HEK293T (cell line): ENCODE results near the gene ICOS.

Experiments
- ARNT ChIP-seq: fragments of 450-650 bp; IDR thresholded peaks from 2 replicates; pipeline ENCODE4 v1.6.1; 2017; ENCODE audit warnings: mild to moderate bottlenecking
- CTBP1 ChIP-seq: fragments of 450-650 bp; IDR thresholded peaks from 2 replicates; pipeline ENCODE4 v1.6.1; 2016; ENCODE audit warnings: borderline replicate concordance
- FOXA1 ChIP-seq: fragments of 450-650 bp; IDR thresholded peaks from 2 replicates; pipeline ENCODE4 v1.6.1; 2016; ENCODE audit warnings: mild to moderate bottlenecking
- FOXK2 ChIP-seq: fragments of 450-650 bp; IDR thresholded peaks from 2 replicates; pipeline ENCODE4 v1.6.1; 2016; ENCODE audit warnings: mild to moderate bottlenecking
- FOXM1 ChIP-seq: fragments of 450-650 bp; IDR thresholded peaks from 2 replicates; pipeline ENCODE4 v1.6.1; 2017; ENCODE audit warnings: mild to moderate bottlenecking, borderline replicate concordance
- LEF1 ChIP-seq: fragments of 450-650 bp; IDR thresholded peaks from 2 replicates; pipeline ENCODE4 v1.6.1; 2017; ENCODE audit warnings: mild to moderate bottlenecking, borderline replicate concordance
- SP1 ChIP-seq: fragments of 450-650 bp; IDR thresholded peaks from 2 replicates; pipeline ENCODE4 v1.6.1; 2017
- SUZ12 ChIP-seq: fragments of 450-650 bp; IDR thresholded peaks from 2 replicates; pipeline ENCODE4 v1.6.1; 2016; ENCODE audit warnings: mild to moderate bottlenecking
- TARDBP ChIP-seq: fragments of 450-650 bp; IDR thresholded peaks from 2 replicates; pipeline ENCODE4 v1.6.1; 2016
- ZNF384 ChIP-seq: fragments of 450-650 bp; IDR thresholded peaks from 2 replicates; pipeline ENCODE4 v1.6.1; 2016

GRCh38 chr2:203997980-203998809 is 61.6 kb downstream of the ICOS start:
- TF ChIP-seq TARDBP (no peak), ARNT (no peak), CTBP1 (no peak), FOXA1 (no peak), FOXK2 (no peak), ZNF384 (no peak), FOXM1 (no peak), SUZ12 (no peak), LEF1 (no peak), SP1 (no peak)
